H9 (cell line): ENCODE data around the gene AQP5. TPM values are rescaled to one million over a fixed set of nuclear protein-coding genes. Genes with fewer than 3 reads are reported as not detected.

Source experiments
- DNase-seq: peaks from one replicate; pipeline ENCODE4 v3.0.0-alpha.2; 2017
- H2AFZ ChIP-seq: one replicate; pipeline ENCODE4 v1.6.1; 2013; ENCODE audit warnings: mild to moderate bottlenecking, low read length, control low read depth, moderate library complexity
- H2AK5ac ChIP-seq: 2 replicates; pipeline ENCODE4 v1.6.1; 2013; ENCODE audit warnings: low read length, control low read depth, mixed read lengths; ENCODE audit not compliant: insufficient read length
- H2BK120ac ChIP-seq: one replicate; pipeline ENCODE4 v1.6.1; 2013; ENCODE audit warnings: low read depth, mild to moderate bottlenecking, low read length, control low read depth, inconsistent platforms; ENCODE audit not compliant: poor library complexity, severe bottlenecking
- H2BK12ac ChIP-seq: 2 replicates; pipeline ENCODE4 v1.6.1; 2013; ENCODE audit warnings: low read length, control low read depth, mixed read lengths, low read depth; ENCODE audit not compliant: insufficient read length
- H2BK15ac ChIP-seq: 2 replicates; pipeline ENCODE4 v1.6.1; 2013; ENCODE audit warnings: low read depth, low read length, control low read depth
- H2BK20ac ChIP-seq: one replicate; pipeline ENCODE4 v1.6.1; 2013; ENCODE audit warnings: low read depth, mild to moderate bottlenecking, low read length, control low read depth, inconsistent platforms; ENCODE audit not compliant: poor library complexity, severe bottlenecking
- H2BK5ac ChIP-seq: 2 replicates; pipeline ENCODE4 v1.6.1; 2013; ENCODE audit warnings: low read length, control low read depth, mixed read lengths; ENCODE audit not compliant: insufficient read length
- H3K14ac ChIP-seq: 2 replicates; pipeline ENCODE4 v1.6.1; 2013; ENCODE audit warnings: low read length, control low read depth; ENCODE audit not compliant: insufficient read depth
- H3K18ac ChIP-seq: 2 replicates; pipeline ENCODE4 v1.6.1; 2013; ENCODE audit warnings: low read depth, mild to moderate bottlenecking, mixed read lengths, low read length, control low read depth; ENCODE audit not compliant: insufficient read length
- H3K23ac ChIP-seq: 2 replicates; pipeline ENCODE4 v1.6.1; 2013; ENCODE audit warnings: low read length, control low read depth, mixed read lengths, low read depth; ENCODE audit not compliant: insufficient read length
- H3K23me2 ChIP-seq: 2 replicates; pipeline ENCODE4 v1.6.1; 2013; ENCODE audit warnings: low read depth, mild to moderate bottlenecking, mixed read lengths, low read length, control low read depth; ENCODE audit not compliant: insufficient read length, poor library complexity, severe bottlenecking
- H3K27ac ChIP-seq: 2 replicates; pipeline ENCODE4 v1.5.1; 2013; ENCODE audit warnings: low read length, control low read depth, mixed read lengths, low read depth; ENCODE audit not compliant: insufficient read length
- H3K27me3 ChIP-seq: 2 replicates; pipeline ENCODE4 v1.6.1; 2013; ENCODE audit warnings: low read length, control low read depth, inconsistent platforms; ENCODE audit not compliant: insufficient read depth
- H3K4ac ChIP-seq: 2 replicates; pipeline ENCODE4 v1.6.1; 2013; ENCODE audit warnings: low read depth, mild to moderate bottlenecking, control low read depth, inconsistent platforms, low read length, moderate library complexity
- H3K4me1 ChIP-seq: 2 replicates; pipeline ENCODE4 v1.6.1; 2013; ENCODE audit warnings: low read length, control low read depth, inconsistent platforms; ENCODE audit not compliant: insufficient read depth
- H3K4me2 ChIP-seq: 2 replicates; pipeline ENCODE4 v1.6.1; 2013; ENCODE audit warnings: low read length, control low read depth, mixed read lengths; ENCODE audit not compliant: insufficient read length, insufficient read depth
- H3K56ac ChIP-seq: 2 replicates; pipeline ENCODE4 v1.6.1; 2013; ENCODE audit warnings: low read depth, mild to moderate bottlenecking, mixed read lengths, low read length, control low read depth; ENCODE audit not compliant: insufficient read length
- H3K79me1 ChIP-seq: 2 replicates; pipeline ENCODE4 v1.6.1; 2013; ENCODE audit warnings: low read depth, mild to moderate bottlenecking, moderate library complexity, low read length, control low read depth, inconsistent platforms; ENCODE audit not compliant: insufficient read depth, poor library complexity, severe bottlenecking
- H3K79me2 ChIP-seq: 2 replicates; pipeline ENCODE4 v1.6.1; 2013; ENCODE audit warnings: low read length, control low read depth, inconsistent platforms; ENCODE audit not compliant: insufficient read depth
- H3K9ac ChIP-seq: 2 replicates; pipeline ENCODE4 v1.6.1; 2013; ENCODE audit warnings: low read length, control low read depth, mixed read lengths; ENCODE audit not compliant: insufficient read length; ENCODE audit errors: extremely low read depth
- H3K9me3 ChIP-seq: one replicate; pipeline ENCODE4 v1.6.1; 2013; ENCODE audit warnings: low read depth, low read length, inconsistent platforms; ENCODE audit not compliant: control insufficient read depth
- H3T11ph ChIP-seq: one replicate; pipeline ENCODE4 v1.6.1; 2013; ENCODE audit warnings: mild to moderate bottlenecking, low read length, control low read depth, inconsistent platforms
- H4K20me1 ChIP-seq: one replicate; pipeline ENCODE4 v1.6.1; 2013; ENCODE audit not compliant: control insufficient read depth, insufficient read length, insufficient read depth
- H4K5ac ChIP-seq: 2 replicates; pipeline ENCODE4 v1.6.1; 2013; ENCODE audit warnings: low read depth, mild to moderate bottlenecking, mixed read lengths, low read length, control low read depth; ENCODE audit not compliant: insufficient read length
- H4K8ac ChIP-seq: replicated peaks from 2 replicates; pipeline ENCODE4 v1.6.1; 2013; ENCODE audit warnings: low read length, control low read depth, mixed read lengths, low read depth; ENCODE audit not compliant: insufficient read length
- H4K91ac ChIP-seq: 2 replicates; pipeline ENCODE4 v1.6.1; 2013; ENCODE audit warnings: low read depth, mild to moderate bottlenecking, moderate library complexity, mixed read lengths, low read length, control low read depth; ENCODE audit not compliant: insufficient read length
- H3K27ac Mint-ChIP-seq, 3 experiments: 2 replicates in 2 of 3; 3 replicates in 1 of 3; pipeline ENCODE4 v1.8.0; 2020 to 2021; ENCODE audit warnings: mixed read lengths in 3 of 3, mild to moderate bottlenecking in 1 of 3, moderate library complexity in 1 of 3
- H3K27me3 Mint-ChIP-seq: 2 replicates; pipeline ENCODE4 v1.8.0; 2021; ENCODE audit warnings: low read depth, mild to moderate bottlenecking, moderate library complexity, mixed read lengths
- H3K36me3 Mint-ChIP-seq, 3 experiments: 2 replicates in 2 of 3; 3 replicates in 1 of 3; pipeline ENCODE4 v1.8.0; 2020 to 2021; ENCODE audit warnings: low read depth in 3 of 3, mixed read lengths in 3 of 3; ENCODE audit not compliant: insufficient read depth in 1 of 3
- H3K4me1 Mint-ChIP-seq, 2 experiments: 2 replicates each; pipeline ENCODE4 v1.8.0; 2020; ENCODE audit warnings: mixed read lengths in 2 of 2
- H3K4me3 Mint-ChIP-seq, 2 experiments: 2 replicates in 1 of 2; 3 replicates in 1 of 2; pipeline ENCODE4 v1.8.0; 2020 to 2021; ENCODE audit warnings: mild to moderate bottlenecking in 2 of 2, mixed read lengths in 2 of 2, moderate library complexity in 1 of 2
- H3K9me3 Mint-ChIP-seq, 2 experiments: 2 replicates in 1 of 2; 3 replicates in 1 of 2; pipeline ENCODE4 v1.8.0; 2020; ENCODE audit warnings: mild to moderate bottlenecking in 2 of 2, mixed read lengths in 2 of 2, moderate library complexity in 1 of 2
- CTCF ChIP-seq: fragments of 200-600 bp; sonication (generic); conservative IDR thresholded peaks from 3 replicates; pipeline ENCODE4 v1.8.0; 2021; ENCODE audit warnings: antibody characterized with exemption, mild to moderate bottlenecking
- WGBS: extraction: QIAGEN DNeasy Blood & Tissue Kit; methylation state at CpG from one replicate; pipeline ENCODE4 v1.1.7; 2013; ENCODE audit warnings: missing lambda C conversion rate, low lambda C conversion rate, mixed read lengths; ENCODE audit not compliant: insufficient read length; ENCODE audit errors: extremely low coverage; 5-methylcytosine and 5-hydroxymethylcytosine counted together
- total RNA-seq: library from RNA; stranded (reverse); gene quantifications from 2 replicates; pipeline ENCODE4 v1.2.1, GENCODE V29; 2021

Gene AQP5
- total RNA-seq, 1 experiment from 2014 or later, result 2.8 TPM

GRCh38 chr12:49912345-49913255 is 49.1 kb upstream of the AQP5 start:
- Histone ChIP-seq H2AFZ (no peak overlapping the region), H3K23ac (no peak overlapping the region), H3K79me2 (no peaks in the 10 kb centered on the region), H3K79me1 (no peaks in the 10 kb centered on the region), H2BK12ac (no peak overlapping the region), H4K8ac (no peak overlapping the region), H3K27me3 (no peaks in the 10 kb centered on the region), H4K91ac (no peak overlapping the region), H3T11ph (no peak overlapping the region), H3K18ac (no peak overlapping the region), H2BK5ac (no peak overlapping the region), H3K56ac (no peak overlapping the region), H2BK120ac (no peak overlapping the region), H3K9ac (no peak overlapping the region), H4K20me1 (no peaks in the 10 kb centered on the region), H2BK20ac (no peak overlapping the region), H3K4ac (no peak overlapping the region), H2BK15ac (no peak overlapping the region), H3K23me2 (no peaks in the 10 kb centered on the region), H3K4me2 (no peak overlapping the region), H3K27ac (no peak overlapping the region), H3K4me1 (peaks cover 11% of the 10 kb centered on the region), H3K9me3 (no peaks in the 10 kb centered on the region), H2AK5ac (no peak overlapping the region), H3K14ac (no peak overlapping the region), H4K5ac (no peak overlapping the region)
- DNase-seq, result peak; percentile 33
- whole genome bisulfite sequencing, result no CpG with 5 or more reads among the region's 16 CpGs
- Mint-ChIP-seq H3K36me3 (no peaks in the 10 kb centered on the region), H3K27me3 (peaks cover 23% of the 10 kb centered on the region), H3K4me1 (peaks cover 43 to 47% of the 10 kb centered on the region in 2 experiments), H3K9me3 (no peaks in the 10 kb centered on the region; a peak in 1 of 5 replicates), H3K4me3 (no peak overlapping the region; a peak in 1 of 5 replicates), H3K27ac (no peak overlapping the region)
- TF ChIP-seq CTCF, result no peak
